Dendritic cell treated with granulocyte-macrophage colony-stimulating factor and Interleukin-4, amounts not matched to agents 40 ng/mL and 50 ng/mL, for 4 days (primary cell): ENCODE measurements around the gene CD247.

Source experiments
- H3K27ac Mint-ChIP-seq: one replicate; pipeline ENCODE4 v1.8.0; 2022; ENCODE audit warnings: mild to moderate bottlenecking, mixed read lengths
- H3K27me3 Mint-ChIP-seq: one replicate; pipeline ENCODE4 v1.8.0; 2022; ENCODE audit warnings: mild to moderate bottlenecking, mixed read lengths
- H3K36me3 Mint-ChIP-seq: one replicate; pipeline ENCODE4 v1.8.0; 2022; ENCODE audit warnings: low read depth, mixed read lengths
- H3K4me1 Mint-ChIP-seq: one replicate; pipeline ENCODE4 v1.8.0; 2022; ENCODE audit warnings: low read depth, mixed read lengths
- H3K4me3 Mint-ChIP-seq: one replicate; pipeline ENCODE4 v1.8.0; 2022; ENCODE audit warnings: mild to moderate bottlenecking, moderate library complexity, mixed read lengths
- H3K9me3 Mint-ChIP-seq: one replicate; pipeline ENCODE4 v1.8.0; 2022; ENCODE audit warnings: mixed read lengths
- intact Hi-C: fragments of 100-400 bp; cut with micrococcal nuclease; formaldehyde crosslinking; loops from one replicate; pipeline ENCODE4 v1.15.0; 2022

Gene CD247

DNA sequence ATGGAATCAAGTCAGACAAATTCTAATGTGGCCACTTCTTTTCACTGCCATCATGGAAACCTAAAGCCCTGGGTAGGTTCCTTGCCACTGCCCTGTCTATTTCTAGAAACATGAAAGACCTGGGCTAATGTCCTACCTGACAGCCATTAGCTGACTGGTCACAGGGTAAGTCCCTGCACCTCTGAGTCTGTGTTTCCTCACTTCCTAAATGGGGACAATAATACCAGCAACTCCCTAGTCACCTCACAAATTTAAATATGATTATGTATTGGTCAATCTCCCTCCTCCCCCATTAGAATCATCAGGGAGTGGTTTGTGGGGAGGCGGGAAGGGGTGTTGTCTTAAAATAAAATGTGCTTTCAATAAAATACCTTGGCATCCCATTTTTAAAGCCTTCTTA is 33.0 kb upstream of the CD247 start:
- peak overlapping the region; percentile 85 for H3K27ac Mint-ChIP-seq
- no peaks in the 10 kb centered on the region for H3K9me3 Mint-ChIP-seq
- intact Hi-C loops, result loop anchor here (5.0 kb wide), 1 partner anchor 329 kb away; the partner anchor contains the start of gene POU2F1
- no peaks in the 10 kb centered on the region for H3K27me3 Mint-ChIP-seq
- H3K36me3 Mint-ChIP-seq, result peaks cover 61% of the 10 kb centered on the region
- H3K4me3 Mint-ChIP-seq, result peak overlapping the region; percentile 78
- H3K4me1 Mint-ChIP-seq, result peaks cover 69% of the 10 kb centered on the region

DNA sequence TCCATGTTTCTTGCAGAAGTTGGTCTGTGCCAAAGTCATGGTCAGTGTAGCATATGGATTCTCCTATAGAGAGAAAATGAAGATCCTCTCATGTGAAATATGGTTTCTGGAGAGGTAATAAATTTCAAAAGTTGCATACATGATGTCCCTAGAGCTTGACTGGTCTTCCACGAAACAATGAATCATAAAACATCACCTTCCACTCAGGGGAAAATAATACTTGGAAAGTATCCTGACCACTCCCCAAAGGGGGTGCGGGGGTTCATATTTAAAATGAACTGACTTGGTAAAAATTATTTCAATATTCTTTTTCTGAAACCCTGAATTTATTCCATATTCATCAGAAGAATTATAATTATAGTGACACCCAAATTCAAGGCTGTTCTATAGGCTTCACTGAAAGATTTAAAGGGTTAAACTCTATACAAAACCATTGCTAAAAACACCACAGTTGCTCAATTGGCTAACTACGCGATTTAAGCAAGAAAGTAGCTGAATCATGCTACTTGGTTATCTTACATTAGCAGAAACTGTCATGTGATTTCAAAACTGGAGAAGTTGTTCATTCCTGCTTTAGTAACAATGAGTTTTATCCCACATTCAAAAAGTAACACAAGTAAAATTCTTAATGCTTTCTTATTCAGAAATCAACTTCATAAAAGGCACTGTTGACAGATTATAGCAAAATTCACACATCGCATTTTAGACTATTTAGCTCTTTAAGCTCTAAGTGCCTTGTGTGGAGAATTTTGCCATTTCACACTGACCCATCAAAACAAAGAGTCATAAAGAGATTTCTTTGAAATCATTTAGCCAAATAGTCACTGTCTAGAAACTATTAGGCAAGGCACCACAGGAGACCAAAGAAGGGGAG is 30.0 kb upstream of the CD247 start:
- H3K4me1 Mint-ChIP-seq, result peaks cover 78% of the 10 kb centered on the region
- H3K36me3 Mint-ChIP-seq, result peaks cover 92% of the 10 kb centered on the region
- peak overlapping the region; percentile 85 for H3K27ac Mint-ChIP-seq
- intact Hi-C loops, result no loop called here
- H3K27me3 Mint-ChIP-seq, result no peaks in the 10 kb centered on the region
- peak overlapping the region; percentile 78 for H3K4me3 Mint-ChIP-seq
- no peaks in the 10 kb centered on the region for H3K9me3 Mint-ChIP-seq

DNA sequence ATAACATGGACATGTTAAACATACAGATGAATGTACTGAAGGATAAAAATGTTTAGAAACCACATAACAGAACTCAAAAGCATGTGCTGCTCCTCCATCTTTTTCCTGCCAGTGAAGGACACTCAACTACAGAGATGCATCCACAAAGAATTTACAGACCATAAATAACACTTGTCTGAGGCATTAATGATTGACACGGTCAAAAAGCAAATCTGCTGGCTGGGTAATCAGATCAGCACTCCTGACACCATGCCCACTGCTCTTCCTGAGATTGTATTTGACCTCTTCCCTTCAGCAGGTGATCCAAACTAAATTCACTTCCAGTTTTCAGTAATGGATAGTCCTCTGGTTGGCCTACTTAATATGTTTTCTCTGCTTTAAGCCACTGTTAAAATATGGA is 28.6 kb upstream of the CD247 start:
- intact Hi-C loops, result no loop called here
- peaks cover 94% of the 10 kb centered on the region for H3K36me3 Mint-ChIP-seq
- peaks cover 91% of the 10 kb centered on the region for H3K4me1 Mint-ChIP-seq
- H3K9me3 Mint-ChIP-seq, result no peaks in the 10 kb centered on the region
- no peaks in the 10 kb centered on the region for H3K27me3 Mint-ChIP-seq
- H3K4me3 Mint-ChIP-seq, result no peak overlapping the region
- H3K27ac Mint-ChIP-seq, result peak overlapping the region; percentile 85

DNA sequence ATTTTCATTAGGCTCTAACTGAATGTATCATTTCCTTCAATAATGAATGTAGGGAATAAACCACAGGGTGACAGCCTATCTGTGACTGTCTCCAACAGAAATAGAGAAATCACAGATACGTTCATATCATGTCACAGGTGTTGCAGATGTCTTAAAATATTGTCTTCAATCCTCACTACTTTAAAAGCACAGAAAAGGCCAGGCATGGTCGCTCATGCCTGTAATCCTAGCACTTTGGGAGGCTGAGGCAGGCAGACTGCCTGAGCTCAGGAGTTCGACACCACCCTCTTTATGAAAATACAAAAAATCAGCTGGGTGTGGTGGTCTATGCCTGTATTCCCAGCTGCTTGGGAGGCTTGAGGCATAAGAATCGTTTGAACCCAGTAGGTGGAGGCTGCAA is 27.0 kb upstream of the CD247 start:
- intact Hi-C loops, result no loop called here
- Mint-ChIP-seq H3K4me3 (peak overlapping the region; percentile 26), H3K27me3 (no peaks in the 10 kb centered on the region), H3K36me3 (peaks cover 94% of the 10 kb centered on the region), H3K9me3 (no peaks in the 10 kb centered on the region), H3K27ac (peak overlapping the region; percentile 77), H3K4me1 (peaks cover 92% of the 10 kb centered on the region)

DNA sequence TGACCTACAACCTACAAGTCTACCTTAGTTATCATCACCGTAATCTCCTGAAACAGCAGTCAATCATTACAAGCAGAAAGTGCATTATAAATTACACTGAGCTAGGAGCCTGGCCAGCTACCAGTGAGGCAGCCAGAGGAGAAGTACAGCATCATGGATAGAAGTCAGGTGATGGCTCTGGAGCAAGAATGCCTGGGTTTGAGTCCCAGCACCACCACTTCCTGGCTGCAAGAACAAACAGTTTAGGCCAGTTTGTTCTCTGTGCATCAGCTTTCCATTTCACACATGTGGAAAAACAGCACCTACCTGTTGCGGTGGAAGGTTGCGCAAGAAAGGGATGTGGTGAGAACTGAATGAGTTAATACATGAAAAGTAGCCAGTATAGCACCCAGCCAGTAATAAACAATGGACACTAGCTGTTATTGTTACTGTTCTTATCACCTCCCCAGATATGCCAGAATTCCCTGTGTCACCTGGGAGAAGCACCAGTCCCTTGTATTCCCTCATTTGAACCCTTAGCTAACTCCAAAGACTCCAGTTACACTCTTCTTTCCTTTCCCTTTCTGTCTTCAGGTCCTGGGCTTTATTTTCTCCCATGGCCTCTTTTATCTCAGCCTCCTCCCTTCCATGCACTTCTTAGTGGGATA is 26.2 kb upstream of the CD247 start:
- no peak overlapping the region for H3K4me3 Mint-ChIP-seq
- H3K4me1 Mint-ChIP-seq, result peaks cover 91% of the 10 kb centered on the region
- intact Hi-C loops, result loop anchor here (5.0 kb wide), 1 partner anchor 92 kb away; no protein-coding TSS in a partner anchor
- peak overlapping the region; percentile 77 for H3K27ac Mint-ChIP-seq
- H3K9me3 Mint-ChIP-seq, result no peaks in the 10 kb centered on the region
- no peaks in the 10 kb centered on the region for H3K27me3 Mint-ChIP-seq
- H3K36me3 Mint-ChIP-seq, result peaks cover 94% of the 10 kb centered on the region

DNA sequence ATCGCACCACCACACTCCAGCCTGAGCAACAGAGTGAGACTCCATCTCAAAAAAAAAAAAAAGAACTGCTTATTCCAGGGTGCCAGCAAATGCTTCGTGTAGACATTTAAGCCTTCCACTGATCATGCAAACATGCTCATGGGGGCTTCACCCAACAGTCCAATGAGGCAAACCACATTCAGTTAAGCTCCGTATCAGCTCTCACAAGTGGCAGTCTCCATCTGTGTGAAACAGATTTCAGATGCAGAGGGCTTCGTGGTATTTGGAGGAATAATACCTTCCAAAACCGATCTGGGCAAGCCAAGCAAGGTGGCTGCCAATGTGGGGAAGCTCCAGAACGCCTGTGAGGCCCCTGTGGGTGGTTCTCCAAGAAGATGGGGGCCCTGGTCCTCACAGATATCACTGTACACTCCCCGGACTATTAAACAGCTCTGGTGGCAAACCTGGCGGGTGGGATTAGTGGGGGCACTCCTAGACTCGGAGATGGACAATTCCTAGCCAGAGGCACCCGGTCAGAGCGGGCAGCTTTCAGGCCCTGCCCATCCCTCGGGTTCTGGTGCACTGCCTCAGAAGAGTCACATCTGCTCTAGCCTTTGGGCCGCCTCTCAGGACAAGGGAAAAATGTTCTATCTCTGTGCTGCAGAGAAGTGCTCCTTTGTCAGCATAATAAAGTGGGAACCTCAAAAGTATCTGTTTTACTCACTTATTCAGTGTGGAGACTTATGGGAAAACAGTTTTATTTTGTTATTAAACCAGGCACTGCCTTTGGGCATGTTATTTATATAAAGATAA is 25.1 kb upstream of the CD247 start:
- H3K27me3 Mint-ChIP-seq, result no peaks in the 10 kb centered on the region
- intact Hi-C loops, result loop anchor here (5.0 kb wide), 1 partner anchor 91 kb away; no protein-coding TSS in a partner anchor
- no peaks in the 10 kb centered on the region for H3K9me3 Mint-ChIP-seq
- peak overlapping the region; percentile 2 for H3K4me3 Mint-ChIP-seq
- peaks cover 84% of the 10 kb centered on the region for H3K4me1 Mint-ChIP-seq
- H3K27ac Mint-ChIP-seq, result peak overlapping the region; percentile 77
- peaks cover 97% of the 10 kb centered on the region for H3K36me3 Mint-ChIP-seq

DNA sequence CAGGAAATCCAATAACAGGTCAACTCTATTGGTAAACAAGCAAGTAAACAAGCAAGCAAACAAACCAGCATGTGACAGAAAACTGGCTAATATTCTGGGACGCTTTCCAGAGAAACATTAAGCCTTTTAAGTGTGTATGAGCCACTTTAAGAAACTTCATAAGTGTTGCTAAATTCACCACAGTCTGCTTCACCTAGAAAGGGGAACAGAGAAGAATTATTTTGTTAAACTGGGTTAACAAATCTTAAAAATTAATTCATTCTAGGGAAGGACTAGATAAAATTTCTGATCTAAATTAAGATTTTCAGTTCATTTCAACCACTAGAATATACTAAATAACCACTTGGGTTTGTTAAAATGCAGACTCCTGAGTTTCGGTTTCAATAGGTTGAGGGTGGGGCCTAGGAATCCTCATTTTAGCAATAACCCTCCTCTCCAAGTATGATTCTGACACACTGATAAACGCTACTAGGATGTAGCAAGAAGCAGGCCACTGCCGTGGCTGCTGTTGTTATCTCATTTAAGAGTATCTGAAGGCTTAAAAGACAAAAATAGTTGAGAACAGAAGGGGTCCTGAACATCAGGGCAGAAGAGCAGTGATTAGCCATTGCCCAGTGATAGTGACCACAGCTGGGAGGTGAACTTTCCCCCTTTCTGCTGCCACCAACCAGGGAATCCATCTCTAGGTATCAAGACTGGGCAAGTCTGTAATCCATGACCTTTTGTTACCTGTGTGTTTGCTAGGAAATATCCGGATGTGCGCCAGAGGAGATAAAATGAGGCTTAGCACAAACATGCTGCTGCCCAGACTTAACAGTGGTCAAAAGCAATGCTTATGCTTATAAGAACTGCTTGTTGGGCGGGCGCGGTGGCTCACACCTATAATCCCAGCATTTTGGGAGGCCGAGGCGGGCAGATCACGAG is 24.0 kb upstream of the CD247 start:
- intact Hi-C loops, result loop anchor here (5.0 kb wide), 1 partner anchor 90 kb away; no protein-coding TSS in a partner anchor
- H3K4me3 Mint-ChIP-seq, result peak overlapping the region; percentile 23
- H3K27me3 Mint-ChIP-seq, result no peaks in the 10 kb centered on the region
- H3K9me3 Mint-ChIP-seq, result no peaks in the 10 kb centered on the region
- peaks cover 96% of the 10 kb centered on the region for H3K36me3 Mint-ChIP-seq
- H3K4me1 Mint-ChIP-seq, result peaks cover 82% of the 10 kb centered on the region
- H3K27ac Mint-ChIP-seq, result peak overlapping the region; percentile 77

DNA sequence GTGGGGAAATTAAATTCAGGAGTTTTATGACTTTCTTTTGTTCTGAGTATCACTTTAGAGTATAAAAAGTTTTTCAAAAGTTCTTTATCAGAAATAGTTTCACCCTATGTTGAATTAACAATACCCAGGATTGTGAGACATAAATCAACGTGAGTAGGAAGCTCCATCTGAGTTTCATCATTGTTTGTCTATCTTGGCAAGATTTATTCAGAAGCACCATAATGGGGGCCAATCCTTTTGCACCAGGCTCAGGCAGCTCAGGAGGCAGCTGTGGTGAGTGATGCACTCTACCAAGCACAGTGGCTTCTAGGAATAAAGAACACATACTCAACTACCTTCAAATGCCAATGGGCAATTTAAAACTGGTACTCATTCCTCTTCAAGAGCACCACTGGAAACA is 23.3 kb upstream of the CD247 start:
- intact Hi-C loops, result loop anchor here (2.0 to 5.0 kb wide), 2 partner anchors 13 to 89 kb away; no protein-coding TSS in a partner anchor
- Mint-ChIP-seq H3K36me3 (peaks cover 94% of the 10 kb centered on the region), H3K4me3 (peak overlapping the region; percentile 13), H3K27me3 (no peaks in the 10 kb centered on the region), H3K4me1 (peaks cover 80% of the 10 kb centered on the region), H3K9me3 (no peaks in the 10 kb centered on the region), H3K27ac (peak overlapping the region; percentile 77)

DNA sequence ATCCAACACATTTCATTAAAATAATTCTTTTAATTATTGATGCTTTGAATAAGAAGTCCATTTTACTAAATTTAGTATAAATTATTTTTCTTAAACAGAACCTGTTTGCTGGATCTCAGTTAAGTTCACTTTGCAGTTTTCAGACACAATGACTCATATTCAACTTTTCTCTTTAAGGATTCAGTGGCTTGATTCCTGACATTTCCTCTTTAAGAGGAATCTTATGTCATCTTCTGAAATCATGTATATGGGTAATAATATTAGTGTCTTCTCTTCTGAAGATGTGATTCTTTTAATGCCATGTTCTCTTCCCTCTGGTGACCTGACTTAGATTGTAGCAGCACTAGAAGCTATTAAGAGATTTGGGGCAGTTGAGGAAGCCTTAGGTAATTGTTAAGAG is 22.7 kb upstream of the CD247 start:
- Mint-ChIP-seq H3K27ac (peak overlapping the region; percentile 77), H3K4me1 (peaks cover 81% of the 10 kb centered on the region), H3K36me3 (peaks cover 94% of the 10 kb centered on the region), H3K4me3 (peak overlapping the region; percentile 26), H3K9me3 (no peaks in the 10 kb centered on the region), H3K27me3 (no peaks in the 10 kb centered on the region)
- intact Hi-C loops, result loop anchor here (2.0 to 5.0 kb wide), 2 partner anchors 14 to 89 kb away; no protein-coding TSS in a partner anchor

DNA sequence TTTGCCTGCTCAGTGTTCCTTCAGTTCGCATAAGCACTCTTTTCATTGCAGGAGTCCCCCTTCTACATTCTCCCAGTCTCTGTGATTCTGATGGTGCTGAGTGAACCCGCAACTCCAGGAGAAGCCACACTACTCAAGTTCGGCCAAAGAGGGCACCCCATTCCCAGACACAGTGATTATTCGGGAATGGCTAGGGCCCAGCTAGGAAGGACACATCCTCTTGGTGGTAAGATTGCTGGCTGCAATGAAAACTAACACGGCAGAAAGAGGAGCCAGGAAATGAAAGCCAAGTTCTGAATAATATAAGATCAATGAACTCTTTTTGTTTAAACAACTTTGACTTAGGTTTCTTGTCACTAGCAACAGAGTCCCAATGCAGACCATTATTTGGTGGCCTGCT is 20.3 kb upstream of the CD247 start:
- Mint-ChIP-seq H3K27me3 (no peaks in the 10 kb centered on the region), H3K4me1 (peaks cover 68% of the 10 kb centered on the region), H3K36me3 (peaks cover 72% of the 10 kb centered on the region), H3K27ac (no peak overlapping the region), H3K9me3 (no peaks in the 10 kb centered on the region), H3K4me3 (no peak overlapping the region)
- intact Hi-C loops, result loop anchor here (5.0 kb wide), 1 partner anchor 149 kb away; no protein-coding TSS in a partner anchor

DNA sequence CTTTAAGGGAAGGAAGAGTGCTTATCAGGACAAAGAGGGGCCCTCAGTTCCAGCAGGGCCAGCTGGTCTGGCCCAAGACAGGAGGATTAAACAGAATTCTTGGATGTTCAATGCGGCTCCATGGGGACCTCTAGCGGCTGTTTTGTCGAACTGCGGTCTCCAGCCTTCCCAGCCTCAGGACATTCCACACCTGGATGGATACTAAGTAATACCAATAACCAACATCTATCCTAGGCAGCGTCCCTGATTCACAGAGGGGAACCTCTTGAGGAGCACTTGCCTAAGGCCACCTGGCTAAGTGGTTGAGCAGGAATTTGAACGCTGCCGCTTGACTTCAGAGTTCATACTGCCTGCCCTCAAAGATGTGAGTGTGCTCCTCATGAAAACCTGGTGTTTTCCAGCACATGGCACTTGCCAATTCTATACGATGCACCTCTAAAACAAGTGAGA is 15.5 kb upstream of the CD247 start:
- intact Hi-C loops, result loop anchor here (1.0 to 5.0 kb wide), 4 partner anchors 92 to 467 kb away; no protein-coding TSS in a partner anchor
- H3K27ac Mint-ChIP-seq, result no peak overlapping the region
- no peaks in the 10 kb centered on the region for H3K9me3 Mint-ChIP-seq
- H3K27me3 Mint-ChIP-seq, result no peaks in the 10 kb centered on the region
- H3K36me3 Mint-ChIP-seq, result peaks cover 24% of the 10 kb centered on the region
- H3K4me3 Mint-ChIP-seq, result no peak overlapping the region
- H3K4me1 Mint-ChIP-seq, result peaks cover 31% of the 10 kb centered on the region

DNA sequence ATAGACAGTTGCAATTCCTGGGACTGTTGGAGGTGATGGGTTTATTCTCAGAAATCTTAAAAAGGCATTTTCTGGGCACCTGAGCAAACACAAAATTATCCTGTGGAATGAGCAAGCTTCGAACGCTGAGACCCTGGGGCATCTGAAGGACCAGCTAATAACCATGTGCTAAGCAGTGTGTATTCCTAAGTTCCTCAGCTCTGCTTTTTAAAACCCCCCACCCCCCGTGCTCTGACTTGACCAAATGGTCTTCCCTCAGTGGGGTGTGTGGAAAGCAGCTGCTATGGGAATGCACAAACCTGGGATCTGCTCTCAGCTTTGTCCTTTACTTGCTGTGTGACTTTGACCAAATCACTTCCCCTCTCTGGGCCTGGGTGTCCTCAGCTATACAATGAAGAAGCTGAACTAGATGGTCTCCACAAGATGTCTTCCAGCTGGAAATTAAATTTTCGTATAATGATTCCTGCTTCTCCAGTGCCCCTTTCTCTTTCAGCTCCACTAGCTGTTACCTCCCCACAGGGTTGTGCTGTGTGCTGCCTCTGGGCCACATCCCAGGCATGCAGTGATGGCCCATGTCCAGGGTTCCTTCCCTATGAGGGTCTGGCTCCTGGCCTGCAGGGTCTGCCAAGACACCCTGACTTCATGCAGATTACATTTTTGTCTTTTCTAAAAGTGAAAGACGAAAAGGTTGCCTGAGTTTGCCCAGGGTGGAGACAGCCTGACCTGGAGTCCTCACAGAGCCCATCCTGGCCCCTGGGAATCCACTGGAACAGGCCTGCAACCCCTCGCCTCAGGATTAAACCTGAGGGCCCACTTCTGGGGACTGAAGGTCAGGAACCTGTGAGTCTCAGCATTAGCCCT is 14.9 kb upstream of the CD247 start:
- intact Hi-C loops, result loop anchor here (1.0 to 5.0 kb wide), 4 partner anchors 91 to 466 kb away; no protein-coding TSS in a partner anchor
- H3K9me3 Mint-ChIP-seq, result no peaks in the 10 kb centered on the region
- H3K4me3 Mint-ChIP-seq, result no peak overlapping the region
- H3K27me3 Mint-ChIP-seq, result no peaks in the 10 kb centered on the region
- H3K4me1 Mint-ChIP-seq, result peaks cover 26% of the 10 kb centered on the region
- H3K36me3 Mint-ChIP-seq, result peaks cover 19% of the 10 kb centered on the region
- H3K27ac Mint-ChIP-seq, result no peak overlapping the region
